GM18499 (cell line): Measurements from ENCODE around the gene ARMH2.

Experiments
- ATAC-seq: cut with Tn5 transposase; IDR thresholded peaks from one replicate; pipeline ENCODE4 v1.9.1; 2021; ENCODE audit warnings: moderate number of reproducible peaks; ENCODE audit not compliant: insufficient read depth, unreplicated experiment

Gene ARMH2

DNA sequence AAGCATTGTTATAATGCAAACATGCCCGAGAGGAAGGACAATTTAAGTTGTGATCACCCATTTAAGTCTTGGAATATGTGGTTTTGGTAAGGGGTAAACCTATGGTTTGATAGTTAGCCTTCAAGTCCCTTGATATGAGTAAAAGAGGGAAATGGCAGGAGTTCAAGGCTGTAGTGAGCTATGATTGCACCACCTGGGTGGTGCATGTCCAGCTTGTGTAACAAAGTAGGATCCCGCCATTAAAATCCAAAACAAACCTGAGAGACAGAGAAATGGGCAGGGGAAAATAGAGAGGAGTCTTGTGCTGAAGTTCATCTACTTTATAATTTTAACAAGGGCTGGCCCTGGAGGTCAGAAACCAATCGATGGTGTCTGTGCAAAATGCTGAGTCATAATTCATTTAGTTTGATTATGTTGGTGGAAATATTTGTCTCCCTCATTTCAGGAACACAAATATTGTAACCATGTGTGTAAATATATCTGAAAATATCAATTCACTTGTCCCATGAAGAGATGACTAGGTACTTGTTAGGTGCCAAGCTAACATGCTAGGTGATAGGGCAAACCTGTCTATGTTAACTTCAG is 23.2 kb upstream of the ARMH2 start:
- no peak for ATAC-seq

DNA sequence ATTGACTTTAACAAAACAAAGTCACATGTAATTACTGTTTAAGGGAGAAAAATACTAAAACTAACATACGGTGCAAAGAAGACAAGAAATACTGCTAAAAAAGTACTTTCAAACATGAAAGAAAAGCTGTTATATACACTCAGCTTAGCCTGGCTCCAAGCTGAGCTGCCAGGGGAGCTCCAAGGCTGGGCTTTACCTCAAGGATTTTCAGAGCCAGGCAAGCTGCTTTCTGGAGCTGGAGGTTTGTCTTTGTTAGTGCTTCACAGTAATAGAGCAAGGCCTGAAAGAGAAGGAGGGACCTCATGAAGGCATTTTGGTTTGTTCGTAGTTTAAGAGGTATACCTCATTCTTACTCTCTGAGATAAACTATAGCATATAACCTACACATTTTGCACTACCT is 19.6 kb upstream of the ARMH2 start:
- ATAC-seq, result no peak

- ATAC-seq, result no peak
Observed at GRCh38 chr6:24809728-24810127, 11.0 kb upstream of the ARMH2 start.

- no peak for ATAC-seq
Observed at GRCh38 chr6:24807584-24807983, 8.9 kb upstream of the ARMH2 start.

- ATAC-seq, result no peak
Observed at GRCh38 chr6:24802271-24803059, 3.7 kb upstream of the ARMH2 start.

- no peak for ATAC-seq
Observed at GRCh38 chr6:24799541-24799915, 811 bp upstream of the ARMH2 start.

DNA sequence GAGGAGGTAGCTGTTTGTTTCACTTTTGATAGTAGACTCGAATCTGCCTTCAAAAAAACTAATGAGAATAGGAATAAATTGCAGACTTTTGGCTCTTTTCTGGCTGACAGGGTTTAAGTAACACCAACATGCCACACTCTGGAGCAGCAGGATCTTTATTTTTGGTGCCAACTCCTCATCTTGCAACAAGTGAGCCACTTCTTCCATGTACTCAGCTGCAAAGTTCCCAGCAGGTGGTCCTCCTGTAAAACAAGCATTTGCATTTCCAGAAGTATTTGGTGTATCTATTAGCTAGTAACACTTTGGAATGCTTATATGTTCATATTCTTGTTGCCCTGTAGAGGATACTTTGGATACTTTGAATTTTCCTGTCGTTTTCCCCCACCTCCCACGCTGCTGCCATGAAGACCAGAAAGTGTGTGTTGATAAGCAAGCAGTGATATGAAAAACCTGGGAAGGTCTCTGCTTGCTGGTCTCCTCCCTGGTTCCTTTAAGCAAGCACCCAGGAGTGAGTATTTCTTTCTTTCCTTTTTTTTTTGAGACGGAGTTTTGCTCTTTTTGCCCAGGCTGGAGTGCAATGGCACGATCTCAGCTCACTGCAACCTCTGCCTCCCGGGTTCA is 1.0 kb downstream of the ARMH2 start:
- no peak for ATAC-seq

- ATAC-seq, result no peak
Observed at GRCh38 chr6:24796616-24797290, 2.0 kb downstream of the ARMH2 start.

- ATAC-seq, result no peak
Observed at GRCh38 chr6:24795106-24795505, 3.6 kb downstream of the ARMH2 start.

GRCh38 chr6:24788031-24788665 is 10.6 kb downstream of the ARMH2 start:
- ATAC-seq, result no peak

GRCh38 chr6:24780206-24780605 is 18.5 kb downstream of the ARMH2 start:
- ATAC-seq, result no peak

GRCh38 chr6:24779416-24780016 is 19.2 kb downstream of the ARMH2 start:
- ATAC-seq, result no peak

GRCh38 chr6:24778878-24779277 is 19.8 kb downstream of the ARMH2 start:
- ATAC-seq, result no peak

DNA sequence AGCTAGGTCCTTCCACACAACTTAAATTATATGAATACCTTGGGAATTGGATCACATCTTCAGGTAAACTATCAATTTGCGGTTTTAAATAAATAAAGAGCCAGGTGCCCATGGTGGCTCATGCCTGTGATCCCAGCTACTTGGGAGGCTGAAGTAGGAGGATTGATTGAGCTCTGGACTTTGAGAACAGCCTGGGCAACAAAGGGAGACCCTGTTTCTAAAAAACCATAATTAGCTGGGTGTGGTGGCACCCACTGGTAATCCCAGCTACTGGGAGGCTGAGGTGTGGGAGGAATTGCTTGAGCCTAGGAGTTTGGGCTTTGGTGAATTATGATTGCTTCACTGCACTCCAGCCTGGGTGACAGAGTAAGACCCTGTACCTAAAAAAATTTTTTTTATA is 20.6 kb downstream of the ARMH2 start:
- no peak for ATAC-seq

DNA sequence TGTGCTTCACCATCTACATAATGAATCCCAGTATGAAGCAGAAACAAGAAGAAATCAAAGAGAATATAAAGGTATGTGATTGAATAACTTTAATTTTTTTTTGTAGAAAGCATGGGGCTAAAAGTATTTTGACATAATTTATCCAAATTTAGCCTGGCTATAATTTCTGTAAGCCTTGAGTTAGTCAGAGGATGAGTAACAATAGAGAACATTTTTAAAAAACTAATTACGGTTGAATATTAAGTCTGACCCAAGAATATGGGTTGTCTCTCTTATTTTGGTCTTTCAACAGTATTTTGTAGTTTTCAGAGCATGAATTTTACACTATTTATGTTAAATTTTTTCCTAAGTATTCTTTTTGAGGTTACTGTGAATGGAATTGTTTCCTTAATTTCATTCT is 21.5 kb downstream of the ARMH2 start:
- no peak for ATAC-seq

GRCh38 chr6:24775520-24776058 is 23.1 kb downstream of the ARMH2 start:
- ATAC-seq, result peak; percentile 7

- ATAC-seq, result peak; percentile 75
Observed at GRCh38 chr6:24774696-24775519, 23.8 kb downstream of the ARMH2 start, which contains the start of gene GMNN. Gene GMNN, plus strand, starts transcription at chr6:24774937. Its CDS starts 2,310 bp downstream, at chr6:24777247.

GRCh38 chr6:24768361-24768760 is 30.4 kb downstream of the ARMH2 start:
- ATAC-seq, result no peak
